Natural killer cell (primary cell): ENCODE results near the gene RANBP17. TPM values are rescaled to one million over a fixed set of nuclear protein-coding genes. Genes with fewer than 3 reads are reported as not detected.
"Not testable (repeated sequence)": the region's sequence is repeated elsewhere in the genome, so short reads cannot be mapped to it uniquely, and the experiment has no call there.

ENCODE experiments used
- ATAC-seq, 3 donors: fragments of 150-1000 bp in 2 of 3; fragments of 200-7000 bp in 1 of 3; cut with Tn5 transposase; 1 replicate in 1 of 3; 2 replicates in 2 of 3; pipeline ENCODE4 v1.10.0; 2021; ENCODE audit warnings: mild to moderate bottlenecking in 2 of 3, moderate library complexity in 2 of 3
- DNase-seq, 2 donors: peaks; one replicate each; pipeline versions ENCODE4 v3.0.0 to v3.0.0-alpha.2; 2013 to 2021; ENCODE audit warnings: mixed read lengths in 1 of 2
- H3K27ac ChIP-seq: one replicate; pipeline ENCODE4 v1.5.1; 2013; ENCODE audit warnings: mild to moderate bottlenecking, low read length
- H3K27me3 ChIP-seq: one replicate; pipeline ENCODE4 v1.6.1; 2013; ENCODE audit warnings: low read length; ENCODE audit not compliant: control insufficient read depth, insufficient read depth
- H3K36me3 ChIP-seq: one replicate; pipeline ENCODE4 v1.6.1; 2013; ENCODE audit warnings: low read length; ENCODE audit not compliant: control insufficient read depth, insufficient read depth
- H3K4me1 ChIP-seq: one replicate; pipeline ENCODE4 v1.6.1; 2013; ENCODE audit warnings: low read length; ENCODE audit not compliant: control insufficient read depth, insufficient read depth
- H3K4me3 ChIP-seq: one replicate; pipeline ENCODE4 v1.5.1; 2013; ENCODE audit warnings: low read length
- H3K9me3 ChIP-seq: one replicate; pipeline ENCODE4 v1.6.1; 2013; ENCODE audit warnings: low read length; ENCODE audit not compliant: control insufficient read depth, insufficient read depth
- H3K27ac Mint-ChIP-seq, 2 donors: one replicate each; pipeline ENCODE4 v1.8.0; 2022; ENCODE audit warnings: mild to moderate bottlenecking in 2 of 2, mixed read lengths in 2 of 2, moderate library complexity in 1 of 2
- H3K27me3 Mint-ChIP-seq, 2 donors: one replicate each; pipeline ENCODE4 v1.8.0; 2022; ENCODE audit warnings: low read depth in 2 of 2, mixed read lengths in 2 of 2
- H3K36me3 Mint-ChIP-seq: one replicate; pipeline ENCODE4 v1.8.0; 2022; ENCODE audit warnings: mixed read lengths
- H3K4me1 Mint-ChIP-seq, 2 donors: one replicate each; pipeline ENCODE4 v1.8.0; 2022; ENCODE audit warnings: mixed read lengths in 2 of 2
- H3K4me3 Mint-ChIP-seq: one replicate; pipeline ENCODE4 v1.8.0; 2022; ENCODE audit warnings: mild to moderate bottlenecking, moderate library complexity, mixed read lengths
- H3K9me3 Mint-ChIP-seq, 2 donors: one replicate each; pipeline ENCODE4 v1.8.0; 2022; ENCODE audit warnings: mixed read lengths in 2 of 2
- WGBS: methylation state at CpG from one replicate; pipeline ENCODE4 v1.1.7; 2013; ENCODE audit warnings: missing lambda C conversion rate; ENCODE audit not compliant: insufficient coverage; 5-methylcytosine and 5-hydroxymethylcytosine counted together
- intact Hi-C: fragments of 100-400 bp; cut with micrococcal nuclease; formaldehyde crosslinking; loops from one replicate; pipeline ENCODE4 v1.14.2; 2022
- total RNA-seq, 4 donors: library from RNA; stranded (reverse); fragments of 120-200 nt in 1 of 4; gene quantifications; one replicate each; pipeline versions ENCODE4 v1.2.3 to v1.2.4, GENCODE V29; 2013 to 2022
- TF ChIP-seq, protein P1 (sequence below): fragments of 200-600 bp; IDR thresholded peaks from one replicate; pipeline ENCODE4 v1.8.0; 2022; ENCODE audit warnings: antibody characterized with exemption

Gene RANBP17
- total RNA-seq, 3 donors from 2014 or later (not counting 1 experiment from before 2014, with no cell fraction given), result 11.2 to 15.0 (median 12.6) TPM

DNA sequence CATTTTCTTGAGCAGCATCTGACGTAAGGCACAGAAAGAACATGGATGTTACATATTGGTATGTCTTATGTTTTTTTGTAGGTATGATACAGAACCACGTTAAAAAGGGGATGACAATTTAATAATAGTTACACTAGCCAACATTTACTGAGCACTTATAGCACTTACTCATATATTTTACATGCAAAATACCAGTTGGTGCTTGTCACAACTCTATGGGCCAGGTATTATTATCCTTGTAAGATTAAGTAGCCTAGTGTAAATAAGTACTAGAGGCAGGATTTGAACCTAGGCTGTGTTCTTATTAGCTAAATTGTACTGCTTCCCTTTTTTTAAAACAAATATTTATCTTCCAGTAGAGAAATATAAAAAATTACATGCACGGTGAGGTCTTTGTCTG is 83.5 kb downstream of the RANBP17 start:
- ATAC-seq, result no peak
- H3K27me3 Mint-ChIP-seq, result no peaks in the 10 kb centered on the region
- DNase-seq, result no peak
- H3K4me1 Mint-ChIP-seq, result no peaks in the 10 kb centered on the region
- TF ChIP-seq, protein P1, sequence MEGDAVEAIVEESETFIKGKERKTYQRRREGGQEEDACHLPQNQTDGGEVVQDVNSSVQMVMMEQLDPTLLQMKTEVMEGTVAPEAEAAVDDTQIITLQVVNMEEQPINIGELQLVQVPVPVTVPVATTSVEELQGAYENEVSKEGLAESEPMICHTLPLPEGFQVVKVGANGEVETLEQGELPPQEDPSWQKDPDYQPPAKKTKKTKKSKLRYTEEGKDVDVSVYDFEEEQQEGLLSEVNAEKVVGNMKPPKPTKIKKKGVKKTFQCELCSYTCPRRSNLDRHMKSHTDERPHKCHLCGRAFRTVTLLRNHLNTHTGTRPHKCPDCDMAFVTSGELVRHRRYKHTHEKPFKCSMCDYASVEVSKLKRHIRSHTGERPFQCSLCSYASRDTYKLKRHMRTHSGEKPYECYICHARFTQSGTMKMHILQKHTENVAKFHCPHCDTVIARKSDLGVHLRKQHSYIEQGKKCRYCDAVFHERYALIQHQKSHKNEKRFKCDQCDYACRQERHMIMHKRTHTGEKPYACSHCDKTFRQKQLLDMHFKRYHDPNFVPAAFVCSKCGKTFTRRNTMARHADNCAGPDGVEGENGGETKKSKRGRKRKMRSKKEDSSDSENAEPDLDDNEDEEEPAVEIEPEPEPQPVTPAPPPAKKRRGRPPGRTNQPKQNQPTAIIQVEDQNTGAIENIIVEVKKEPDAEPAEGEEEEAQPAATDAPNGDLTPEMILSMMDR, result no peak
- Histone ChIP-seq H3K4me3 (no peak overlapping the region), H3K27ac (no peak overlapping the region), H3K9me3 (no peaks in the 10 kb centered on the region), H3K27me3 (no peaks in the 10 kb centered on the region), H3K4me1 (no peaks in the 10 kb centered on the region), H3K36me3 (no peaks in the 10 kb centered on the region)
- H3K9me3 Mint-ChIP-seq, result no peaks in the 10 kb centered on the region
- H3K36me3 Mint-ChIP-seq, result no peaks in the 10 kb centered on the region
- H3K27ac Mint-ChIP-seq, result no peak overlapping the region
- intact Hi-C loops, result no loop called here
- H3K4me3 Mint-ChIP-seq, result no peak overlapping the region
- whole genome bisulfite sequencing, result 89% methylated on average over 1 of the region's 3 CpGs

DNA sequence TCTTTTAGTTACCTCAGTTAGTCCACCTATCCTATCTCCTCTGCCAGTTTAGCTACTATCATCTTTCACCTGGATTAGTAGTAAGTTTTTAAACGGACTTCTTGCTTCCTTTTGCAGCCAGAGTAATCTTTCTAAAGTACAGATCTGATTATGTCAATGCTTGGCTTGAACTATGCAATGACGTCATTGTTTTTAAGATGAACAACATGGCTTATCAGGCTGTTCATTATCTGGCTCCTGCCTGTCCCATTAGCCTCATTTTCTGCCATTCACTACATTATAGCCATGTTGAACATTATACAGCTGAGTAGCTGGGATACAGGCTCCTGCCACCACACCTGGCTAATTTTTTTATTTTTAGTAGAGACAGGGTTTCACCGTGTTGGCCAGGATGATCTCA is 98.7 kb downstream of the RANBP17 start:
- no peaks in the 10 kb centered on the region for H3K27me3 ChIP-seq
- no peaks in the 10 kb centered on the region for H3K9me3 Mint-ChIP-seq
- H3K27ac ChIP-seq, result no peak overlapping the region
- TF ChIP-seq, protein P1, result no peak
- H3K36me3 Mint-ChIP-seq, result no peaks in the 10 kb centered on the region
- no peaks in the 10 kb centered on the region for H3K27me3 Mint-ChIP-seq
- intact Hi-C loops, result no loop called here
- H3K4me1 ChIP-seq, result no peaks in the 10 kb centered on the region
- H3K36me3 ChIP-seq, result no peaks in the 10 kb centered on the region
- ATAC-seq (no peak), DNase-seq (no peak)
- H3K4me3 Mint-ChIP-seq, result no peak overlapping the region
- no peak overlapping the region for H3K4me3 ChIP-seq
- WGBS, result 71% methylated on average over 3 of the region's 3 CpGs
- H3K9me3 ChIP-seq, result no peaks in the 10 kb centered on the region
- H3K27ac Mint-ChIP-seq, result no peak overlapping the region
- H3K4me1 Mint-ChIP-seq, result no peaks in the 10 kb centered on the region

DNA sequence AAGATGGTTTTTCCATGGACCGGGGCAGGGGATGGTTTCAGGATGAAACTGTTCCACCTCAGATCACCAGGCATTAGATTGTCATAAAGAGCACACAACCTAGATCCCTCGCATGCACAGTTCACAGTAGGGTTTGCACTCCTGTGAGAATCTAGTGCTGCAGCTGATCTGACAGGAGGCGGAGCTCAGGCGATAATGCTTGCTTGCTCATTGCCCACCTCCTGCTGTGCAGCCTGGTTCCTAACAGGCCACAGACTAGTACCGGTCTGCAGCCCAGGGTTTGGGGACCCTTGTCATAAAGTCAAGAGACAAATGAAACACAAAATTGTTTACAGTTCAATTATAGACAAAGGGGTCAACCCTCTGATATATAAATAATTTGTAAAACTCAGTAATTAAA is 101.7 kb downstream of the RANBP17 start:
- H3K9me3 Mint-ChIP-seq, result no peaks in the 10 kb centered on the region
- DNase-seq (no peak), ATAC-seq (no peak)
- intact Hi-C loops, result no loop called here
- 87% methylated on average over 5 of the region's 5 CpGs for WGBS
- Histone ChIP-seq H3K27me3 (no peaks in the 10 kb centered on the region), H3K27ac (no peak overlapping the region), H3K4me3 (no peak overlapping the region), H3K36me3 (no peaks in the 10 kb centered on the region), H3K9me3 (no peaks in the 10 kb centered on the region), H3K4me1 (no peaks in the 10 kb centered on the region)
- H3K27ac Mint-ChIP-seq, result no peak overlapping the region
- no peaks in the 10 kb centered on the region for H3K4me1 Mint-ChIP-seq
- H3K36me3 Mint-ChIP-seq, result no peaks in the 10 kb centered on the region
- TF ChIP-seq, protein P1, result no peak
- H3K4me3 Mint-ChIP-seq, result no peak overlapping the region
- H3K27me3 Mint-ChIP-seq, result no peaks in the 10 kb centered on the region

DNA sequence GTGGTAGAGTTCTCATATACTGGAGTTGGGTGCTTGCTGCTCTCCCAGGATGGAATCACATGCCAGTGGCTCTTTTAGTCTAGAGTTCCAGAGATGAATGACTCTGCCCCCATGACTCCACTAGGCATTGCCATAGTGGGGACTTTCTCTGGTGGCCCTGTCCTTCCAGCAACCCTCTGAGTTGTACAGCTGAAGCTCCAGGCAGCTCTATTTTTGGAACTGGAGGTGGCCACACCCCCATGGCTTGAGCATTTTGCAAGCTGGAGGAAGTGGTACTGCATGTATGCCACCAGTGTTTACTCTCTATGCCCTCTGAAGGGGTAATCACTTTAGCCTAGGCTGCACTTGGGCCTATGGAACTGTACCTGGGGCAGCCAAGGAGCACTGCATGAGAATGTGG is 112.6 kb downstream of the RANBP17 start:
- Mint-ChIP-seq H3K27ac (no peak overlapping the region), H3K4me3 (no peak overlapping the region), H3K9me3 (peaks cover 0 to 5% of the 10 kb centered on the region in 2 donors), H3K36me3 (peaks cover 1% of the 10 kb centered on the region), H3K27me3 (no peaks in the 10 kb centered on the region), H3K4me1 (no peaks in the 10 kb centered on the region)
- Histone ChIP-seq H3K9me3 (no peaks in the 10 kb centered on the region), H3K27ac (no peak overlapping the region), H3K36me3 (no peaks in the 10 kb centered on the region), H3K27me3 (no peaks in the 10 kb centered on the region), H3K4me1 (no peaks in the 10 kb centered on the region), H3K4me3 (no peak overlapping the region)
- intact Hi-C loops, result no loop called here
- ATAC-seq (no peak), DNase-seq (no peak)
- TF ChIP-seq, protein P1, result no peak

DNA sequence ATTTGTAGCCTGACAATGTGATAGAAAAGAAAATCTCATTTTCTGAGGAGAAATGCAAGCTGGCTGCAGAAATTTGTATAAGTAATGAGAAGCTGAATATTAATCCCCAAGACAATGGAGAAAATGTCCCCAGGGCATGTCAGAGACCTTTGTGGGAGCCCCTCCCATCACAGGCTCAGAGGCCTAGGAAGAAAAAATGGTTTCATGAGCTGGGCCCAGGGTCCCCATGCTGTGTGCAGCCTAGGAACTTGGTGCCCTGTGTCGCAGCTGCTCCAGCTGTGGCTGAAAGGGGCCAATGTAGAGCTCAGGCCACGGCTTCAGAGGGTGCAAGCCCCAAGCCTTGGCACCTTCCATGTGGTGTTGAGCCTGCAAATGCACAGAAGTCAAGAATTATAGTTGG is 118.4 kb downstream of the RANBP17 start:
- H3K27me3 Mint-ChIP-seq, H3K4me1 ChIP-seq, ATAC-seq, H3K27me3 ChIP-seq, H3K9me3 ChIP-seq, intact Hi-C loops, H3K4me1 Mint-ChIP-seq, H3K27ac ChIP-seq, H3K27ac Mint-ChIP-seq, DNase-seq, H3K36me3 ChIP-seq, H3K36me3 Mint-ChIP-seq, H3K4me3 Mint-ChIP-seq, H3K4me3 ChIP-seq: not testable (repeated sequence)
- WGBS, result 81% methylated on average over 2 of the region's 2 CpGs
- H3K9me3 Mint-ChIP-seq, result peaks cover 4 to 13% of the 10 kb centered on the region in 2 donors
